Spinal cord (tissue), 10 donors: ENCODE results near the gene CRY2. TPM values are rescaled to one million over a fixed set of nuclear protein-coding genes. Genes with fewer than 3 reads are reported as not detected.

Experiments used
- DNase-seq, 6 donors: peaks; one replicate each; pipeline versions ENCODE4 v3.0.0 to v3.0.0-alpha.2; 2013 to 2015; ENCODE audit warnings: low spot score in 6 of 6, low read depth in 4 of 6
- H3K27ac ChIP-seq: one replicate; pipeline ENCODE4 v1.5.1; 2013; ENCODE audit warnings: low read depth, low read length, control low read depth
- H3K27me3 ChIP-seq: one replicate; pipeline ENCODE4 v1.6.1; 2013; ENCODE audit warnings: low read length; ENCODE audit not compliant: control insufficient read depth, insufficient read depth
- H3K36me3 ChIP-seq: one replicate; pipeline ENCODE4 v1.6.1; 2013; ENCODE audit warnings: low read length; ENCODE audit not compliant: control insufficient read depth, insufficient read depth
- H3K4me1 ChIP-seq: one replicate; pipeline ENCODE4 v1.6.1; 2013; ENCODE audit warnings: low read length; ENCODE audit not compliant: control insufficient read depth, insufficient read depth
- H3K4me3 ChIP-seq: one replicate; pipeline ENCODE4 v1.5.1; 2013; ENCODE audit warnings: low read depth, low read length, control low read depth
- H3K9me3 ChIP-seq: one replicate; pipeline ENCODE4 v1.6.1; 2013; ENCODE audit warnings: low read length; ENCODE audit not compliant: control insufficient read depth, insufficient read depth
- WGBS: methylation state at CpG from one replicate; pipeline ENCODE4 v1.1.5; 2013; ENCODE audit warnings: missing lambda C conversion rate; ENCODE audit not compliant: insufficient coverage; 5-methylcytosine and 5-hydroxymethylcytosine counted together
- polyA plus RNA-seq, 2 donors: library from polyadenylated mRNA; unstranded; fragments of 120-200 nt; gene quantifications; one replicate each; pipeline ENCODE4 v1.2.1, GENCODE V29; 2013; ENCODE audit not compliant: insufficient read length in 2 of 2
- total RNA-seq, 2 donors: library from RNA; depleted of rRNA in 1 of 2; stranded (reverse); fragments of 120-200 nt in 1 of 2; fragments of >200 nt in 1 of 2; gene quantifications; one replicate each; pipeline versions ENCODE4 v1.2.3 to v1.2.4, GENCODE V29; 2013 to 2014
- donor health status: healthy.

Gene CRY2
- total and polyA plus RNA-seq, 4 donors: 38.9 to 45.2 (median 41.7) TPM

- Histone ChIP-seq H3K4me1 (peaks cover 31% of the 10 kb centered on the region), H3K27me3 (no peaks in the 10 kb centered on the region), H3K27ac (no peak overlapping the region), H3K36me3 (peaks cover 98% of the 10 kb centered on the region), H3K9me3 (no peaks in the 10 kb centered on the region), H3K4me3 (no peak overlapping the region)
- DNase-seq: no peak
- WGBS: 88% methylated on average over 9 of the region's 9 CpGs
Measured at GRCh38 chr11:45910623-45911022, 63.3 kb downstream of the CRY2 start.

DNA sequence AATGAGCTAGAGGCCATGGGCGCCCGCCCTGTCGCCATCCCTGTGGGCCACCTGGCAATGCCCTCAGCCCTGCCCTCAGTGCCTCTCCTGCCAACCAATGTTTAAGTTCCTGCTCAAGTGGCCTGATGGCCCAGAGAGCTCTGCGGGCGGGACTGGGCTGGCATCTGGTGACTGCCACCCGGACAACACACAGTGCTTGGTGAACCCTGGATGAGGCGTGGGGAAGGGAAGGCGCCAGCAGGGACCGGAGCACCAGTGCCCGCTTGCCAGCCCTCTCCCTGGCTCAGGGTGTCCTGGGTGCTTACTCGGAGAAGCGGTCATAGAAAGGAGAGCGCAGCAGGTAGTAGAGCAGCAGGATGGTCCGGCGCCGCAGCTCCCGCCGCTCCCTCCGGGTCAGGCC, 66.2 kb downstream of the CRY2 start:
- 96% methylated on average over 19 of the region's 19 CpGs for WGBS
- Histone ChIP-seq H3K4me3 (no peak overlapping the region), H3K27ac (no peak overlapping the region), H3K36me3 (peaks cover 77% of the 10 kb centered on the region), H3K9me3 (no peaks in the 10 kb centered on the region), H3K27me3 (no peaks in the 10 kb centered on the region), H3K4me1 (peaks cover 28% of the 10 kb centered on the region)
- DNase-seq: no peak

DNA sequence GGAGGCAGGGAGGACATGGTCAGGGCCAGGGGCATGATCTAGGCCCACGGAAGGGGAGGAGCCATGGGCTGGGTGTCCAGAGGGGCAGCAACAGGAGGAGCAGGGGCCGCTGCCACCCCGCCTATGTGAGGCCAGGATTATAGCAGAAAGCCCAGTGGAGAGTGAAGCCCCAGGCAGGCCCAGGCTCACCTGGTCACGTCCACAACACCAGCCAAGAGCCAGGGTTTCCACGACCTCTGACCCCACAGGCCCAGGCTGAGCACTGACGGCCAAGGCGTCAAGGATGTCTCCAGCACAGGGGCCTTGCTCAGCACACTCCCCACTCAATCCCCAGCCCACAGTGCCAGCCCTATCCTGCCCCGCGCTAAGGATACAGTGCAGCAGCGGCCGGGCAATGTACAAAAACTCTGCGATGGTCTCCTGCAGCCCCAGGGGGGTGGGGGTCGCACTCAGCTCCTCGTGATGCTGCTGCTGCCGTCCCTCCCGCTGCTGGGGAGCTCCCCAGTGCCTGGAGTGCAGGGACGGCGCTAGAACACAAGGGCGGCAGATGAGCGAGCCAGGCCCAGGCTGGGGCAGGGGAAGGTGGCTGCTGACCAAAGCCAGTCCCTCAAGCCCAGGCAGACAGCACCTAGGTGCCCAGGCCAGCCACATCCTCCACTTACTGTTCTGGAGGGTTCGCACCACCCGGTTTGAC, 66.8 kb downstream of the CRY2 start:
- Histone ChIP-seq H3K36me3 (peaks cover 72% of the 10 kb centered on the region), H3K4me1 (peaks cover 26% of the 10 kb centered on the region), H3K9me3 (no peaks in the 10 kb centered on the region), H3K27me3 (no peaks in the 10 kb centered on the region), H3K4me3 (no peak overlapping the region), H3K27ac (no peak overlapping the region)
- DNase-seq: no peak
- WGBS: 91% methylated on average over 22 of the region's 22 CpGs

DNA sequence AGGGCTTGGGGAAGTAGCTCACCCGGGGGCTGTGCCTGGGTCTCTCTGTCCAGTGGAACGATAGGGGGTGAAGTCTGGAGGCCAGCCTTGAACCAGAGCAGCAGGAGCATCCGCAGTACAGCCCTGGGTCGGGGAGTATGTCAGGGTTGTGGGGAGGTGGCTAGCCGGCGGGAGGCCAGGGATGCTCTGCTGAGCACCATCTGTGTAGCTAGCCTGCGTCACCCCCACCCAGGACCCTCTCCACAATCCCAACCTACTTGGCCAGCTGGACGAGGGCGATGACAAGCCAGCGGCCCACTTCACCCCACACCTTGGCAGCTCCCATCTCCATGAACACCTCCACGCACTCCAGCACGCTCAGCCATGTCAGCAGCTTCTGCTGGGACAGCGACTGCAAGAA, 68.2 kb downstream of the CRY2 start:
- Histone ChIP-seq H3K27ac (no peak overlapping the region), H3K36me3 (peaks cover 58% of the 10 kb centered on the region), H3K9me3 (no peaks in the 10 kb centered on the region), H3K4me1 (peaks cover 28% of the 10 kb centered on the region), H3K27me3 (peaks cover 2% of the 10 kb centered on the region), H3K4me3 (no peak overlapping the region)
- WGBS: 84% methylated on average over 10 of the region's 13 CpGs
- no peak for DNase-seq

DNA sequence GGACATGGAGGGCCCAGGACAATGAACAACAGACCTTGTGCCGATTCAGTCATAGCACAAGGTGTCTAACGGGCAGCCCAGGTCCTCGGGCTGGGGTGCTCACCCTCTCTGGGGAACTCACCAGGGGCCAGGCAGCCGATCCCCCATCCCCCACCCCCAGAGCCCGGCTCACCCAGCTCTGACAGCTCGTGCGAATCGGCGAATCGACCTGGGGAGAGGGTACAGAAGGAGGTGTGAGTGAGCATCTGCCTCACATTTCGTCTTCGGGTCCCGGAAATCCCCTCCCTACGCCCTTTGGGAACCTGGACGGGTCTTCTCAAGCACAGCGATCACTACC, 70.0 kb downstream of the CRY2 start:
- no peak for DNase-seq
- Histone ChIP-seq H3K27me3 (peaks cover 14% of the 10 kb centered on the region), H3K27ac (peak overlapping the region; percentile 89), H3K9me3 (no peaks in the 10 kb centered on the region), H3K4me3 (peak overlapping the region; percentile 97), H3K36me3 (peaks cover 40% of the 10 kb centered on the region), H3K4me1 (peaks cover 38% of the 10 kb centered on the region)
- 11% methylated on average over 8 of the region's 16 CpGs for WGBS

- 0% methylated on average over 45 of the region's 45 CpGs for WGBS
- H3K9me3 ChIP-seq: no peaks in the 10 kb centered on the region
- peaks cover 15% of the 10 kb centered on the region for H3K27me3 ChIP-seq
- peaks cover 35% of the 10 kb centered on the region for H3K36me3 ChIP-seq
- H3K4me3 ChIP-seq: peak within 1 kb of the TSS; percentile 97
- peaks cover 42% of the 10 kb centered on the region for H3K4me1 ChIP-seq
- peak within 1 kb of the TSS; percentile 89 for H3K27ac ChIP-seq
- peak; percentile 92 to 99 (median 98) for DNase-seq
Measured at GRCh38 chr11:45917623-45918330, 70.5 kb downstream of the CRY2 start, which contains the start of gene PEX16. TSS of gene PEX16 (minus strand) at chr11:45917877. CDS start at chr11:45917811, 66 bp downstream.

- H3K4me3 ChIP-seq: peak overlapping the region; percentile 97
- peak overlapping the region; percentile 89 for H3K27ac ChIP-seq
- no peaks in the 10 kb centered on the region for H3K9me3 ChIP-seq
- peak in 2 of 6 donors; percentile 84 to 89 for DNase-seq
- peaks cover 48% of the 10 kb centered on the region for H3K4me1 ChIP-seq
- peaks cover 28% of the 10 kb centered on the region for H3K36me3 ChIP-seq
- H3K27me3 ChIP-seq: peaks cover 20% of the 10 kb centered on the region
- WGBS: under 1% methylated on average over 29 of the region's 38 CpGs
Measured at GRCh38 chr11:45918331-45918941, 71.2 kb downstream of the CRY2 start.

DNA sequence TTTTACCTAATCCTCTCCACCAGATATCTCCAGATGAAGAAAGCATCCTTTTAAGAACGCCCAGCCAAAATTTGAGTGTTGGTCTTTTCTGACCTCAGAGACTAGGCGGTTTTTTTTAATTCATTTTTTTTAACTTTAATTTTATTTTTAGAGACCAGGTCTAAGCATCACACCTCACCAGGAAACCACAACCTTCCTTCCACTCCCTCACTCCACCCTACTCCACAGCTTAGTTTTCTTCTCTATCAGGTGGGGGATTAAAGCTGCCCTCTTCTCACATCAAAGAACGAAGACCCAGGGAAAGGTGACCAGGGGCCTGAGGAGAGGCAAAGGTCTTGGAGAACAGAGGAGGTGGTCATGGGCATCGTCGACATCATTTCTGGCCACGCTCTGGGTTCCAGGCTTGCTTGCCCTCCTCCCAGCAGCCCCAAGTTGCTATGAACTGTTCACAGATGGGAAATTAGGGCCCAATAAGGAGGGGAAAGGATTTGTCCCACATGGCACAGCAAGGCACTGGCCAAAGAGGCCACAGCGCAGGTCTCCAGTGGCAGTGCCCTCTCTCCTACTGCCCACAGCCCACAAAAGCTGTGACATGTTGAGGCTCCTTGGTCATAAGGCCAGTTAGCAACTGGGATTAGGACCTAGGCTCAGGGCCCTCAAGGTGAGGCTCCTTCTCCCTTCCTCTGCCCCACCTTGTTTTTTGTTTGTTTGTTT, 71.8 kb downstream of the CRY2 start:
- no peaks in the 10 kb centered on the region for H3K9me3 ChIP-seq
- peaks cover 25% of the 10 kb centered on the region for H3K27me3 ChIP-seq
- peak overlapping the region; percentile 97 for H3K4me3 ChIP-seq
- peaks cover 21% of the 10 kb centered on the region for H3K36me3 ChIP-seq
- 62% methylated on average over 5 of the region's 7 CpGs for WGBS
- H3K4me1 ChIP-seq: peaks cover 49% of the 10 kb centered on the region
- DNase-seq: no peak
- peak overlapping the region; percentile 89 for H3K27ac ChIP-seq

GRCh38 chr11:45919806-45920530, 72.7 kb downstream of the CRY2 start:
- Histone ChIP-seq H3K9me3 (no peaks in the 10 kb centered on the region), H3K4me3 (no peak overlapping the region), H3K36me3 (peaks cover 13% of the 10 kb centered on the region), H3K27me3 (peaks cover 32% of the 10 kb centered on the region), H3K27ac (no peak overlapping the region), H3K4me1 (peaks cover 49% of the 10 kb centered on the region)
- no peak for DNase-seq
- WGBS: 62% methylated on average over 10 of the region's 13 CpGs
